BLaER1 (cell line): ENCODE data around the gene CDH4.

Experiments used
- H3K27ac ChIP-seq: shearing (Covaris generic); formaldehyde crosslinking; 2 replicates; pipeline ENCODE4 v1.8.1; 2022
- H3K27me3 ChIP-seq: shearing (Covaris generic); formaldehyde crosslinking; 2 replicates; pipeline ENCODE4 v1.8.1; 2022
- H3K36me3 ChIP-seq: shearing (Covaris generic); formaldehyde crosslinking; 2 replicates; pipeline ENCODE4 v1.8.1; 2022
- H3K4me1 ChIP-seq: shearing (Covaris generic); formaldehyde crosslinking; 2 replicates; pipeline ENCODE4 v1.8.1; 2022
- H3K4me2 ChIP-seq: shearing (Covaris generic); formaldehyde crosslinking; 2 replicates; pipeline ENCODE4 v1.8.1; 2022
- H3K4me3 ChIP-seq: shearing (Covaris generic); formaldehyde crosslinking; 2 replicates; pipeline ENCODE4 v1.8.1; 2022
- H3K9ac ChIP-seq: shearing (Covaris generic); formaldehyde crosslinking; 2 replicates; pipeline ENCODE4 v1.8.1; 2022
- H3K9me3 ChIP-seq: shearing (Covaris generic); formaldehyde crosslinking; 2 replicates; pipeline ENCODE4 v1.8.1; 2022
- H4K20me1 ChIP-seq: shearing (Covaris generic); formaldehyde crosslinking; 2 replicates; pipeline ENCODE4 v1.8.1; 2022
- Cebpa-rat ChIP-seq: shearing (Covaris generic); IDR thresholded peaks from 2 replicates; pipeline ENCODE4 v1.8.1; 2022

CDH4 gene

DNA sequence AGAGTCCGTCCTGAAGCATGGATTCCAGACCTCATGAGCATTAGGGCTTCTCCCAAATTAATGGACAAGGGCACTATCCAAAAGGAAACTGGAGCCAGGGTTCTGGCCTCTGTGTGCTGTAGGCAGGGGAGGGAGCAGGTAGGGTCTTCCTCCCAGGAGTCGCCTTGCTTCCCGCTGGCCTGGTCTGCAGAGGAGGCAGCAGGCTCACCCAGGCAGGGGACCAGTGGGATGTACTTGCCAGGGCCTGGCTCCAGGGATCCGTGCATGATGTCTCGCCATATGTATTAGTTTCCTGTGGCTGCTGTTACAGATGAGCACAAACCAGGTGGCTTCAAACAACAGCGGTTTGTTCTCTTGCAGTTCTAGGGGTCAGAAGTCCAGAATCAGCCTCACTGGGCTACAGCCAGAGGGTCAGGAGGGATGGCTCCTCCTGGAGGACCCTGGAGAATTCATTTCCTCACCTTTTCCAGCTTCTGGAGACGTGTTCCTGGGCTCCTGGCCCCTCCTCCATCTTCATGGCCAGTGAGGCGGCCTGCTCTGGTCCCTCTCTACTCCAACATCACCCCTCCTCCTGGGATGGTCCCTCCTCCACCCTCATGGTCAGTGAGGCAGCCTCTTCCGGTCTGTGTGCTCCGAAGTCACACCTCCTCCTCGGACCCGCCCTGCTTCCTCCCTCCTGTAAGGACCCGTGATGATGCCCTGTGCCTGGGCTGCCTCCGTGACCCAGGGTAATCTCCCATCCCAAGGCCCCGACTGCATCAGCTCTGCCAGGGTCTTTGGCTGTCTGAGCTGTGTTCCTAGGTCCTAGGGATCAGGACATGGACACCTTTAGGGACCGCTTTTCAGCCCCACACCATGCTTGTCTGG is 329.1 kb downstream of the CDH4 start:
- Histone ChIP-seq H3K36me3 (no peaks in the 10 kb centered on the region), H4K20me1 (no peaks in the 10 kb centered on the region), H3K4me3 (no peak overlapping the region), H3K27ac (no peak overlapping the region), H3K9ac (no peak overlapping the region), H3K27me3 (no peaks in the 10 kb centered on the region), H3K4me2 (no peak overlapping the region), H3K4me1 (peaks cover 27% of the 10 kb centered on the region), H3K9me3 (no peaks in the 10 kb centered on the region; the same call in 1 of the 2 replicates)
- no peak for TF ChIP-seq Cebpa-rat

DNA sequence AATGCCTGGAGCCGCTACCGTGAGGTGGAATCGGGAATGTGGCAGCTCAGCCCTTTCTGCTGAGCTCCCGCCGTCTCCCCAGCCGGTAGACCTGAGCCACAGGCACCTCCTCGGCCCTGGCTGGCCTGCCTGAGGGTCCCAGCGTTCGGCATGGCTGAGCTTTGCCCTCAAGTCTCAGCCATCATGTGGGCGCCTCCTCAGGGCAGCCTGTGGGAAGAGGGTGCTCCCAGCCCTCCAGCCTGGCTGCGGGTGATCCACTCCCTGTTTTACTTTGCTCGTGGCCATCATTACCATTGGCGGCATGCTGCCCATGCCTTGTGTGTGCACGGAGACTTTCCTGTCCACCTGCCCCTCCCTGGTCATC is 329.7 kb downstream of the CDH4 start:
- Histone ChIP-seq H4K20me1 (no peaks in the 10 kb centered on the region), H3K4me2 (no peak overlapping the region), H3K27ac (no peak overlapping the region), H3K9me3 (no peaks in the 10 kb centered on the region), H3K4me1 (peaks cover 33% of the 10 kb centered on the region), H3K36me3 (no peaks in the 10 kb centered on the region), H3K9ac (no peak overlapping the region), H3K27me3 (no peaks in the 10 kb centered on the region), H3K4me3 (no peak overlapping the region)
- no peak for TF ChIP-seq Cebpa-rat

DNA sequence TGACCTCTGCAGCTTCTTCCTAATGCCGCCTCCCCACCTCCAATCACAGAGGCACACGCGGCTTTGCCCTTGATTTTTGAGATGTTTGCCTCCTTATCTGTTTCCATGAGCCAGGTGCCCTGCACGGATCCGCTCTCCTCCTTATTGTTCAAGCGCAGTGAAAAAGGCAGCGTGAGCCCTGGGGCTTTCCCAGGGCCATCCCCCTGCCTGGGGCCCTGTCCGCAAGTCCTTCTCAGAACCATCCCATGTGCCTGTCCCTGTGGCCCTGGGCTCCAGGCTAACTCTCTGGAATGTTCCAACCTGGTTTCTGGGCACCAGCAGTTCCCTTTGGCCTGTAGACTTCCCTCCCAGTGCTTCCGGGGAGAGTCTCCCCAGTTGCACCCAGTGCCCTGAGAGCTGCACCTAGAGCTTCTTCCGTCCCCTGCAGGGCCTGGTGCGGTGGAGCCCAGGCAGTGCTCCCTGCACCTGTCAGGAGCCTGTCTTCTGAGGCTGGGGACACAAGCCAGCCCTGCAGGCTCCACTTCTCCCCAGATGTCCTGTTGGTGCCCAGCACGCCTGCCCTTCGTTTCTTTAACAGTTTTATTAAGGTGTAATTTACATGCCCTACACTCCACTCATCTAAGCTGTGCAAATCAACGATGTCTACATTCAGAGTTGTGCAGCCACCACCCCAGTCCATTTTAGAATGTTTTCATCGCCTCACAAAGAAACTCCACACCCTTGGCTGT is 330.3 kb downstream of the CDH4 start:
- Histone ChIP-seq H3K4me2 (no peak overlapping the region), H3K4me1 (peaks cover 39% of the 10 kb centered on the region), H3K36me3 (no peaks in the 10 kb centered on the region), H4K20me1 (no peaks in the 10 kb centered on the region), H3K4me3 (no peak overlapping the region), H3K9ac (no peak overlapping the region), H3K27ac (no peak overlapping the region), H3K27me3 (no peaks in the 10 kb centered on the region), H3K9me3 (no peaks in the 10 kb centered on the region)
- TF ChIP-seq Cebpa-rat = no peak

DNA sequence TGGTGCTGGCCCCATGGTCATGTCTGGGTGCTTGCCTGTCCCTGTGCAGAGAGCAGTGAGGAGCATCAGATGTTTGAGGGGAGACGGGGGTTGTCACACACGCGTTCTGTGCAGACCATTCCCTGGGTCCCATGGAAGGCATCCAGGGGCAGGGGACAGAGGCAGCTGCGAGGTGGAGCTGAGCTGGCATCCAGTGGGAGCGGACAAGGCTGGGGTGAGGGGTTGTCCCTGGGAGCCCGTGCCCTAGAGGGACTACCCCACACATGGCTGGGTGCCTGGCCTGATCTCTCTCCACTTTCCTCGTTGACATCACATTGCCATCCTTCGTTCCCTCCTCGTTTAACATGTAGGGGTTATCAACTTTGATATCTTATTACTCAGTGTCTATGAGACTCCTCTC is 331.3 kb downstream of the CDH4 start:
- H3K27me3 ChIP-seq = no peaks in the 10 kb centered on the region
- peaks cover 49% of the 10 kb centered on the region for H3K4me1 ChIP-seq
- H3K36me3 ChIP-seq = no peaks in the 10 kb centered on the region
- H3K4me2 ChIP-seq = no peak overlapping the region
- H3K4me3 ChIP-seq = no peak overlapping the region
- no peak overlapping the region for H3K9ac ChIP-seq
- no peaks in the 10 kb centered on the region for H4K20me1 ChIP-seq
- H3K9me3 ChIP-seq = no peaks in the 10 kb centered on the region
- no peak overlapping the region for H3K27ac ChIP-seq
- TF ChIP-seq Cebpa-rat = no peak

DNA sequence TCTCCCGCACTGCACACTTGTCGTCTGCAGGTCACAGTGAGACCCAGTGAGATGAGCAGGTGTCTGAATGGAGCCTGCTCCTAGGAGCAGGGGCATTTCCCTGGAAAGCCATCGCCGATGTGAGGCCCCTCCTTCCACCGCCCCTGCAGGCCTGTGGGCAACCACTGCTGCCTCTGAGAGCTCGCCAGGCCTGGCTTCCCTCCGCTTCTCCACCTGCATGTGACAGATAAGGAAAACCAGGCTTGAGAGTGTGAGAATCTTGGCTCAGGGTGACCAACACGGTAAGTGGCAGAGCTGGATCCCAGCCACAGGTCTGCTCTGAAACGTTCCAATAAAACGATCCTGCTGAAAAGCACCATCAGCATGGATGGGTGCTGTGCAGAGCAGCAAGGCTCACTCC is 332.8 kb downstream of the CDH4 start:
- Histone ChIP-seq H3K4me3 (no peak overlapping the region), H3K9me3 (no peaks in the 10 kb centered on the region), H3K4me1 (peaks cover 63% of the 10 kb centered on the region), H3K27me3 (no peaks in the 10 kb centered on the region), H3K9ac (no peak overlapping the region), H3K36me3 (no peaks in the 10 kb centered on the region), H3K4me2 (peak overlapping the region; percentile 56), H4K20me1 (no peaks in the 10 kb centered on the region), H3K27ac (no peak overlapping the region)
- TF ChIP-seq Cebpa-rat = no peak

DNA sequence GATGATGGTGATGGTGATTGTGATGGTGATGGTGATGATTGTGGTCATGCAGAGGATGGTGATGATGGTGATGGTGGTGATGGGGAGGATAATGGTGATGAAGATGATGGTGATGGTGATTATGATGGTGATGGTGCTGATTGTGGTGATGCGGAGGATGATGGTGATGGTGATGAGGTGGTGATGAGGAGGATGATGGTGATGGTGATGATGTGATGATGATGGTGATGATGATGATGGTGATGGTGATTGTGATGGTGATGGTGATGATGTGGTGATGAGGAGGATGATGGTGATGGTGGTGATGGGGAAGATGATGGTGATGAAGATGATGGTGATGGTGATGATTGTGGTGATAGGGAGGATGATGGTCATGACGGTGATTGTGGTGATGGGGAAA is 333.7 kb downstream of the CDH4 start:
- no peaks in the 10 kb centered on the region for H3K27me3 ChIP-seq

DNA sequence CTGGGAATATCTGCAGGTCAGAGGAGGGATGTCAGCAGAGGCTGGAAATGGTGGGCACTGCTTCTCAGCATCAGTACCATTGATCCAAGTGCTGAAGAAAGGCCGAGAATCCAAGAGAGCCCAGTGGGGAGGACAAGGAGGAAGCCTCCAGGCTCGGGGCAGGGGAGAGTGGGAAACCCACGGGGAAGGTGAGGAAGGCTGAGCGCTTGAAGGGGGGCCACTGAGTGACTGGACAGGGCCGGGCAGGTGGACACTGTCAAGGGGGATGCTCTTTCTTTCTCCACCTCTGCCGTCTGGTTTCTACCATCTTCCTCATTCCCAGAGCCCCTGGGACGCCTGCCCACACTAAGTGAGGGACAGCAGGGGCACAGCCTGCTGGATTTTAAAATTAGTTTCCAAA is 335.0 kb downstream of the CDH4 start:
- TF ChIP-seq Cebpa-rat = no peak
- H3K9ac ChIP-seq = no peak overlapping the region
- H3K27ac ChIP-seq = peak overlapping the region; percentile 43; the same call in 1 of the 2 replicates
- no peak overlapping the region for H3K4me3 ChIP-seq
- peaks cover 15% of the 10 kb centered on the region for H3K9me3 ChIP-seq
- H3K27me3 ChIP-seq = no peaks in the 10 kb centered on the region
- H3K36me3 ChIP-seq = no peaks in the 10 kb centered on the region; the same call in 1 of the 2 replicates
- H3K4me2 ChIP-seq = peak overlapping the region; percentile 78
- peaks cover 75% of the 10 kb centered on the region for H3K4me1 ChIP-seq
- no peaks in the 10 kb centered on the region for H4K20me1 ChIP-seq

More for the DNA sequence above, 333.7 kb downstream of the CDH4 start:
- Histone ChIP-seq H3K36me3 (no peaks in the 10 kb centered on the region), H4K20me1 (no peaks in the 10 kb centered on the region), H3K9me3 (peaks cover 3% of the 10 kb centered on the region), H3K9ac (no peak overlapping the region), H3K4me1 (peaks cover 73% of the 10 kb centered on the region), H3K27ac (no peak overlapping the region), H3K4me3 (no peak overlapping the region), H3K4me2 (no peak overlapping the region)
- no peak for TF ChIP-seq Cebpa-rat

DNA sequence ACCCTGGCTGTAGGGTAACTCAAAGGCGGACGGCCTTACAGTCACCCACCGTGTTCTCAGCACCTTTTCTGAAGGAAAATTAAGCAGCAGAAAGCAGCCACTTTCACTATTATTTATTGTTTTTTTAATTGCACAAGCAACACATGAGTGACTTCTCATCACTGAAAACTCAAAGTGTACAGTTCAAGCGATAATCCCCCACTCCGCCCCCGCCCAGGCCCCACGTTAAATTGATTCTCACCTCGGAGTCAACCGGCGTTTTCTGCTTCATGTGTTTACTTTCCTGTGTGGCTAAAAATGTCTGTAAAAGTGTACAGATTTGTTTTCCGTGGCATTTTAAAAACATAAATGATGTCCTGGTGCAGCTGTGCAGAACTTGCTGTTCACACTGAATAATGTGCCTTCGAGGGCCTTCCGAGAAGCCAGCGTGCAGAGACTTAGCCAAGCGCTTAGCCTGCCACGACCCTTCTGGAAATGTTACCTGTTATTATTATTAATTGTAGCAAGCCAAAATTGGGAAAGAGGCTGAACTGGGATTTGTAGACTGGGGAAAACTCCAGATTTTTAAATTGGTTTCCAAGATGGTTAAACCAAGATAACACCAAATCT is 335.7 kb downstream of the CDH4 start:
- H3K9me3 ChIP-seq = peaks cover 22% of the 10 kb centered on the region
- no peaks in the 10 kb centered on the region for H4K20me1 ChIP-seq
- no peak for TF ChIP-seq Cebpa-rat
- H3K27me3 ChIP-seq = no peaks in the 10 kb centered on the region
- H3K4me2 ChIP-seq = peak overlapping the region; percentile 78
- no peak overlapping the region; the same call in 1 of the 2 replicates for H3K27ac ChIP-seq
- H3K9ac ChIP-seq = 0 out of 2 replicates have a peak overlapping the region, but pooled peaks have one; percentile 25
- H3K4me1 ChIP-seq = peaks cover 75% of the 10 kb centered on the region
- no peaks in the 10 kb centered on the region; the same call in 1 of the 2 replicates for H3K36me3 ChIP-seq
- H3K4me3 ChIP-seq = no peak overlapping the region

DNA sequence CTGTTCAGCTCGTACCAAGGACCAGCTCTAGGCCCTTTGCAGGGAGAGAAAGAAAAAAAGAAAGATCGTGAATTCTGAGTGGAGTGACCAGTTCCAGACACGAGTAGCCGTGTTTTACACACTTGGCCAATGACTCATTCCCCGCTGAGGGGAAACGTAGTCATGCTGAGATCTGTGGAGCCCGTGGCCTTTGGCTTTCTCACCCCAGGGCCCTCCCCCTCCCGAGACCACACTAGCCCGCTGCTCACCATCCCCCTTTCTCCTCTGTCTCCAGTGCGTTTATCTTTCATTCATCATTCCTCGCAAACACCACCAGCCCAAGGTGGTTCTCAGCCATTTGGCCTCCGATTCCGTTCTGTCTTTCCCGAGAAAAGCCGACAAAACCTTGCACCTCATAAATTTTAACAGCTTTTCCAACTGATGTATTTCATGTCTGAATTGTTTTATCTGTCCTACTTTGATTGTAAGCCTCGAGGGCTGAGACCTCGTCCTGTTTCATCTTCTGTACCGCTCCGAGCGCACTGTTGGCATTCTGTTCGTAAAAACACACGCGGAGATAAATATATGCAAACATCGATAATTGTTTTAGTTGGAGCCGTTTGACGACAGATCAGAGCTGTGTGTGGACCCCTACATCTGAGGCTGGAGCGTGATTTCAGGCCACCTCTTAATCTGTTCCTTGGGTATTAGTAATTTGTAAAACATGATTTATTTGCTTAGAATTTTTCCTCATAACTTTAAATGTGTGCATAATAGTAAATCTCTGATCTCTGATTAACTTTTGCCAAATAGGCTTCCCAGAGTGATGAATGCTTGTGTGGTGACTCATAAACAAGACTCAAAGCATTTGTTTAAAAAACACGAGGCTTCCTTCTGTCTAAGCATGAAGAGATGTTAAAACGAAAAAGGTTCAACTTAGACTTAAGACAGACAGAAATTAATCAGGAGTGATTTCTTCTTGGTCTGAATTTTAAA is 336.6 kb downstream of the CDH4 start:
- Histone ChIP-seq H3K4me1 (peaks cover 69% of the 10 kb centered on the region), H3K27ac (no peak overlapping the region), H4K20me1 (no peaks in the 10 kb centered on the region), H3K4me3 (no peak overlapping the region), H3K27me3 (no peaks in the 10 kb centered on the region), H3K36me3 (no peaks in the 10 kb centered on the region; the same call in 1 of the 2 replicates), H3K9ac (peak overlapping the region; percentile 25; the same call in 1 of the 2 replicates), H3K4me2 (peak overlapping the region; percentile 78), H3K9me3 (peaks cover 29% of the 10 kb centered on the region)
- no peak for TF ChIP-seq Cebpa-rat
